Calu3 (cell line): ENCODE measurements around the gene PSMB11. TPM values are rescaled to one million over a fixed set of nuclear protein-coding genes. Genes with fewer than 3 reads are reported as not detected.

Experiments
- BruUV-seq: library from RNA; stranded (reverse); fragments of 400-500 nt; replicated peaks from 2 replicates; lab custom pipeline; 2021; lab: Mats Ljungman, UMichigan
- CTCF ChIA-PET: fragments of 300-600 bp; sonication (Branson Sonifier 250); formaldehyde crosslinking; loops from one replicate; lab custom pipeline; 2022; ENCODE audit warnings: antibody characterized with exemption; lab: Charles Lee
- DNase-seq: peaks from one replicate; pipeline ENCODE4 v3.0.0; 2022
- H3K27ac Mint-ChIP-seq: one replicate; pipeline ENCODE4 v1.8.0; 2022; ENCODE audit warnings: mixed read lengths; ENCODE audit not compliant: unreplicated experiment
- H3K27me3 Mint-ChIP-seq: one replicate; pipeline ENCODE4 v1.8.0; 2022; ENCODE audit warnings: mixed read lengths; ENCODE audit not compliant: unreplicated experiment
- H3K36me3 Mint-ChIP-seq: one replicate; pipeline ENCODE4 v1.8.0; 2022; ENCODE audit warnings: mild to moderate bottlenecking, moderate library complexity, mixed read lengths; ENCODE audit not compliant: insufficient read depth, unreplicated experiment
- H3K4me1 Mint-ChIP-seq: one replicate; pipeline ENCODE4 v1.8.0; 2022; ENCODE audit warnings: mild to moderate bottlenecking, low read depth, mixed read lengths; ENCODE audit not compliant: unreplicated experiment
- H3K4me3 Mint-ChIP-seq: one replicate; pipeline ENCODE4 v1.8.0; 2022; ENCODE audit warnings: mild to moderate bottlenecking, low read depth, moderate library complexity, mixed read lengths; ENCODE audit not compliant: unreplicated experiment
- H3K9me3 Mint-ChIP-seq: one replicate; pipeline ENCODE4 v1.8.0; 2022; ENCODE audit warnings: low read depth, mixed read lengths; ENCODE audit not compliant: unreplicated experiment
- CTCF ChIP-seq: fragments of 200-600 bp; IDR thresholded peaks from one replicate; pipeline ENCODE4 v1.8.0; 2022; ENCODE audit warnings: antibody characterized with exemption; ENCODE audit not compliant: unreplicated experiment
- intact Hi-C: fragments of 100-400 bp; cut with micrococcal nuclease; formaldehyde crosslinking; loops from one replicate; pipeline ENCODE4 v1.10.0; 2022; ENCODE audit not compliant: unreplicated experiment
- total RNA-seq: library from RNA; stranded (reverse); gene quantifications from 2 replicates; pipeline ENCODE4 v1.2.3, GENCODE V29; 2022

PSMB11 gene
- total RNA-seq, 1 experiment from 2014 or later, result not detected

GRCh38 chr14:23076785-23077408 is 34.9 kb downstream of the PSMB11 start:
- no TSS peak for BruUV-seq
- intact Hi-C loops, result loop anchor here (2.0 kb wide), 1 partner anchor 110 kb away; no protein-coding TSS in a partner anchor
- DNase-seq, result no peak
- no peak overlapping the region for H3K27ac Mint-ChIP-seq
- TF ChIP-seq CTCF, result peak; percentile 36
- no peaks in the 10 kb centered on the region for H3K9me3 Mint-ChIP-seq
- CTCF ChIA-PET, result interaction anchor here (1.4 to 3.2 kb wide), 4 partner anchors 8 to 44 kb away, joined by 4 to 11 read pairs (median 8); partner anchors contain the start of genes ACIN1 and C14orf119
- no peaks in the 10 kb centered on the region for H3K27me3 Mint-ChIP-seq
- peaks cover 69% of the 10 kb centered on the region for H3K36me3 Mint-ChIP-seq
- peaks cover 29% of the 10 kb centered on the region for H3K4me1 Mint-ChIP-seq
- no peak overlapping the region for H3K4me3 Mint-ChIP-seq

GRCh38 chr14:23077962-23078361 is 36.0 kb downstream of the PSMB11 start:
- no peak overlapping the region for H3K27ac Mint-ChIP-seq
- no peaks in the 10 kb centered on the region for H3K27me3 Mint-ChIP-seq
- H3K9me3 Mint-ChIP-seq, result no peaks in the 10 kb centered on the region
- H3K4me1 Mint-ChIP-seq, result peaks cover 23% of the 10 kb centered on the region
- no peak for TF ChIP-seq CTCF
- H3K4me3 Mint-ChIP-seq, result no peak overlapping the region
- intact Hi-C loops, result loop anchor here (2.0 kb wide), 1 partner anchor 109 kb away; no protein-coding TSS in a partner anchor
- peaks cover 63% of the 10 kb centered on the region for H3K36me3 Mint-ChIP-seq
- DNase-seq, result no peak
- no TSS peak for BruUV-seq
- CTCF ChIA-PET, result interaction anchor here (2.5 to 3.2 kb wide), 2 partner anchors 9 to 17 kb away, joined by 11 read pairs; partner anchors contain the start of genes ACIN1 and C14orf119

GRCh38 chr14:23078692-23079116 is 36.7 kb downstream of the PSMB11 start:
- CTCF ChIA-PET, result interaction anchor here (0.7 to 3.2 kb wide), 3 partner anchors 10 to 16 kb away, joined by 3 to 11 read pairs (median 11); partner anchors contain the start of genes ACIN1 and C14orf119
- DNase-seq, result peak; percentile 40
- Mint-ChIP-seq H3K4me1 (peaks cover 23% of the 10 kb centered on the region), H3K36me3 (peaks cover 59% of the 10 kb centered on the region), H3K27ac (no peak overlapping the region), H3K4me3 (no peak overlapping the region), H3K9me3 (no peaks in the 10 kb centered on the region), H3K27me3 (no peaks in the 10 kb centered on the region)
- no TSS peak for BruUV-seq
- intact Hi-C loops, result no loop called here
- TF ChIP-seq CTCF, result no peak

GRCh38 chr14:23079716-23080115 is 37.7 kb downstream of the PSMB11 start:
- Mint-ChIP-seq H3K27me3 (no peaks in the 10 kb centered on the region), H3K27ac (no peak overlapping the region), H3K9me3 (no peaks in the 10 kb centered on the region), H3K36me3 (peaks cover 61% of the 10 kb centered on the region), H3K4me3 (no peak overlapping the region), H3K4me1 (peaks cover 23% of the 10 kb centered on the region)
- CTCF ChIA-PET, result no interaction called here
- no TSS peak for BruUV-seq
- TF ChIP-seq CTCF, result no peak
- intact Hi-C loops, result no loop called here
- no peak for DNase-seq
